HepG2 (cell line): ENCODE results near the gene PMVK. TPM values are rescaled to one million over a fixed set of nuclear protein-coding genes. Genes with fewer than 3 reads are reported as not detected.

ENCODE experiments used
- ARNT2 ChIP-seq: sonication (generic); formaldehyde crosslinking; IDR thresholded peaks from 2 replicates; pipeline ENCODE4 v1.8.0; 2022; ENCODE audit warnings: mild to moderate bottlenecking, low read depth, missing genetic modification reagents, moderate library complexity
- BHLHE40 ChIP-seq: IDR thresholded peaks from 2 replicates; pipeline ENCODE4 v1.6.1; 2011; ENCODE audit warnings: low read length, improper control_type of control experiment
- CBFB ChIP-seq: sonication (generic); formaldehyde crosslinking; IDR thresholded peaks from 2 replicates; pipeline ENCODE4 v1.4.0; 2020; ENCODE audit warnings: missing genetic modification reagents
- ERF ChIP-seq: IDR thresholded peaks from 2 replicates; pipeline ENCODE4 v1.6.1; 2018; ENCODE audit warnings: missing biosample characterization, missing genetic modification reagents
- GATAD2A ChIP-seq: IDR thresholded peaks from 2 replicates; pipeline ENCODE4 v1.6.1; 2016
- HOXA3 ChIP-seq: sonication (generic); formaldehyde crosslinking; IDR thresholded peaks from 2 replicates; pipeline ENCODE4 v1.5.0; 2020; ENCODE audit warnings: missing genetic modification reagents
- HOXD1 ChIP-seq: sonication (generic); formaldehyde crosslinking; IDR thresholded peaks from 2 replicates; pipeline ENCODE4 v1.5.0; 2020; ENCODE audit warnings: missing genetic modification reagents
- KLF16 ChIP-seq, 2 experiments: sonication (generic) in 1 of 2; formaldehyde crosslinking in 1 of 2; IDR thresholded peaks; 2 replicates each; pipeline versions ENCODE4 v1.6.1 to v1.8.0; 2016 to 2023; ENCODE audit warnings: missing genetic modification reagents in 2 of 2, missing compliant biosample characterization in 1 of 2
- MXD4 ChIP-seq: IDR thresholded peaks from 2 replicates; pipeline ENCODE4 v1.6.1; 2016; ENCODE audit warnings: mild to moderate bottlenecking, missing biosample characterization, missing genetic modification reagents
- NFKB2 ChIP-seq: sonication (generic); formaldehyde crosslinking; IDR thresholded peaks from 2 replicates; pipeline ENCODE4 v1.4.0; 2020; ENCODE audit warnings: missing genetic modification reagents, borderline replicate concordance
- RARA ChIP-seq: IDR thresholded peaks from 2 replicates; pipeline ENCODE4 v1.6.1; 2016; ENCODE audit warnings: missing genetic modification reagents, missing compliant biosample characterization
- SPEN ChIP-seq: sonication (generic); formaldehyde crosslinking; IDR thresholded peaks from 2 replicates; pipeline ENCODE4 v1.5.1; 2020; ENCODE audit warnings: low read depth, mild to moderate bottlenecking, missing genetic modification reagents
- UBTF ChIP-seq: sonication (generic); formaldehyde crosslinking; IDR thresholded peaks from 2 replicates; pipeline ENCODE4 v1.4.0; 2020; ENCODE audit warnings: mild to moderate bottlenecking, missing genetic modification reagents
- ZBTB7B ChIP-seq: sonication (generic); formaldehyde crosslinking; IDR thresholded peaks from 2 replicates; pipeline ENCODE4 v1.4.0; 2020; ENCODE audit warnings: missing genetic modification reagents
- ZNF260 ChIP-seq: sonication (generic); formaldehyde crosslinking; IDR thresholded peaks from 2 replicates; pipeline ENCODE4 v1.4.0; 2020; ENCODE audit warnings: missing genetic modification reagents, low read depth, mild to moderate bottlenecking, borderline replicate concordance
- ZNF292 ChIP-seq: sonication (generic); formaldehyde crosslinking; IDR thresholded peaks from 2 replicates; pipeline ENCODE4 v1.8.1; 2022; ENCODE audit warnings: mild to moderate bottlenecking, low read depth, missing genetic modification reagents, borderline replicate concordance
- ZNF331 ChIP-seq: sonication (generic); formaldehyde crosslinking; IDR thresholded peaks from 2 replicates; pipeline ENCODE4 v1.4.0; 2020; ENCODE audit warnings: missing genetic modification reagents
- ZNF572 ChIP-seq: sonication (generic); formaldehyde crosslinking; IDR thresholded peaks from 2 replicates; pipeline ENCODE4 v1.5.1; 2020; ENCODE audit warnings: mild to moderate bottlenecking, missing genetic modification reagents
- ZNF629 ChIP-seq: sonication (generic); formaldehyde crosslinking; conservative IDR thresholded peaks from 2 replicates; pipeline ENCODE4 v1.5.0; 2020; ENCODE audit warnings: missing genetic modification reagents
- ZSCAN21 ChIP-seq: sonication (generic); formaldehyde crosslinking; IDR thresholded peaks from 2 replicates; pipeline ENCODE4 v1.8.0; 2022; ENCODE audit warnings: mild to moderate bottlenecking, missing genetic modification reagents, moderate library complexity, borderline replicate concordance
- polyA plus RNA-seq, 8 experiments: library from polyadenylated mRNA; depleted of rRNA in 3 of 8; stranded (reverse) in 7 of 8; unstranded in 1 of 8; fragments of >200 nt; fragmentation: Illumina TruSeq in 4 of 8; extraction: Trizol in 4 of 8; gene quantifications; 2 replicates each; pipeline versions ENCODE4 v1.2.1 to v1.2.3, GENCODE V29; 2011 to 2016; ENCODE audit warnings: low read depth in 4 of 8, missing spikeins in 1 of 8, mixed read lengths in 1 of 8; ENCODE audit not compliant: insufficient read depth in 1 of 8
- total RNA-seq, 5 experiments: library from RNA; depleted of rRNA; stranded (reverse); fragments of >200 nt; fragmentation: Illumina TruSeq; extraction: Trizol; gene quantifications; 2 replicates each; pipeline ENCODE4 v1.2.3, GENCODE V29; 2016; ENCODE audit warnings: low read depth in 1 of 5
- TF ChIP-seq, protein P1 (sequence below): IDR thresholded peaks from 2 replicates; pipeline ENCODE4 v1.6.1; 2012; ENCODE audit warnings: inconsistent platforms

Gene PMVK
- total and polyA plus RNA-seq, 2 of the 13 experiments (the other 11 are each of a cell fraction or from before 2014, with no cell fraction given) = 3.9 to 12.6 TPM

DNA sequence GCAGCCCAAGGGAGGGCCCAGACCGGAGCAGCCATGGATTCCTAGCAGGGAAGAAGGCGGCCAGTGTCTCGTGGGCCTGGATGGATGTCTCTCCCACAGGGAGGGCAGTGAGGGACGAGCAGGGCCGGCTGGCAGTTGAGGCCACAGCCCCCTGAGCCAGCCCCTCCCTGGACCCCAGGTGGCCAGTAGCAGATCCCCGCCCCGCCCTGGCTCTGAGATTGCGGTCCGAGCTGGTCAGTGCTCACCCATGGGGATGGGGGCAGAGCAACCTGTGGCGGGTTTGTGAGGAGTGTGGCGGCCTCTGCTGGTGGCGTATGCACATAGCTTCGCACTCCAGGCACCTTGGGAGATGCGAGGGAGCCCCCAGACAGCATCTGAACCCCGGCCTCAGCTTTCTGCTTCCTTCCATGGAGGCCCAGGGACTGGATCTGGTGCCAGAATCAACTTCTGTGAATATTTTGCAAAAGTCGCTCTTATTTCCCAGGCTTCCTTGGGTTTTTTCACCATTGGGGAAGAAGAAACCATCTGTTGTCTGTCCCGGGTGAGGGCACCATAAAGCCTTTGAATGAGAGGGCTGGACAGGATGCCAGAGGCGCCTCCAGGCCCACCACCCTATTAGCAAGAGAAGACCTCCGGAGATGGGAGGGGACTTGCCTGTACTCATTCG lies 58.0 kb downstream of the PMVK start (continued):
- TF ChIP-seq HOXD1 (no peak), ARNT2 (CRISPR knock-in tag) (0 out of 2 replicates have a peak, but pooled peaks have one; percentile 30), ZNF629 (CRISPR knock-in tag) (0 out of 2 replicates have a peak, but pooled peaks have one; percentile 30), NFKB2 (peak; percentile 36; the same call in 1 of the 2 replicates), RARA (CRISPR knock-in tag) (peak; percentile 11; the same call in 1 of the 2 replicates), ZNF260 (CRISPR knock-in tag) (no peak), ERF (CRISPR knock-in tag) (peak; percentile 38; the same call in 1 of the 2 replicates), UBTF (CRISPR knock-in tag) (0 out of 2 replicates have a peak, but pooled peaks have one; percentile 30), ZBTB7B (CRISPR knock-in tag) (0 out of 2 replicates have a peak, but pooled peaks have one; percentile 44), ZNF292 (0 out of 2 replicates have a peak, but pooled peaks have one; percentile 45), HOXA3 (peak; percentile 27; the same call in 1 of the 2 replicates), GATAD2A (CRISPR knock-in tag) (0 out of 2 replicates have a peak, but pooled peaks have one; percentile 10), KLF16 (CRISPR knock-in tag; IDR thresholded peaks at IDR 0.05) (0 out of 4 replicates have a peak, but pooled peaks of 1 of the 2 experiments have one; percentile 36), BHLHE40 (0 out of 2 replicates have a peak, but pooled peaks have one; percentile 22), ZNF331 (no peak), ZNF572 (peak; percentile 57; the same call in 1 of the 2 replicates), CBFB (CRISPR knock-in tag) (peak; percentile 23; the same call in 1 of the 2 replicates), ZSCAN21 (CRISPR knock-in tag) (peak; percentile 72; the same call in 1 of the 2 replicates), SPEN (peak; percentile 45; the same call in 1 of the 2 replicates), MXD4 (CRISPR knock-in tag) (0 out of 2 replicates have a peak, but pooled peaks have one; percentile 38)
- TF ChIP-seq, protein P1, sequence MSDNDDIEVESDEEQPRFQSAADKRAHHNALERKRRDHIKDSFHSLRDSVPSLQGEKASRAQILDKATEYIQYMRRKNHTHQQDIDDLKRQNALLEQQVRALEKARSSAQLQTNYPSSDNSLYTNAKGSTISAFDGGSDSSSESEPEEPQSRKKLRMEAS = peak; percentile 27; the same call in 1 of the 2 replicates
